GM11168 (cell line): ENCODE measurements around the gene PSMA5.

ENCODE experiments used
- in situ Hi-C: fragments of 300-500 bp; cut with MboI; formaldehyde crosslinking; loops from one replicate; pipeline ENCODE4 v1.12.0; 2022; ENCODE audit warnings: low sequenced_read_pairs; ENCODE audit not compliant: unreplicated experiment

Gene PSMA5

GRCh38 chr1:109373126-109373525, 53.1 kb downstream of the PSMA5 start:
- in situ Hi-C loops = no loop called here

- in situ Hi-C loops = no loop called here
These were observed 54.0 kb downstream of the PSMA5 start for GRCh38 chr1:109372281-109372680.

GRCh38 chr1:109371341-109371739, 54.9 kb downstream of the PSMA5 start:
- in situ Hi-C loops = no loop called here

- in situ Hi-C loops = no loop called here
These were observed 55.4 kb downstream of the PSMA5 start for GRCh38 chr1:109370712-109371340.

GRCh38 chr1:109369167-109369746, 57.0 kb downstream of the PSMA5 start:
- in situ Hi-C loops = no loop called here

GRCh38 chr1:109368464-109368863, 57.8 kb downstream of the PSMA5 start:
- in situ Hi-C loops = no loop called here

- in situ Hi-C loops = no loop called here
These were observed 58.6 kb downstream of the PSMA5 start for GRCh38 chr1:109367626-109368025.

GRCh38 chr1:109365642-109366204, 60.5 kb downstream of the PSMA5 start:
- in situ Hi-C loops = no loop called here

GRCh38 chr1:109361649-109362048, 64.6 kb downstream of the PSMA5 start:
- in situ Hi-C loops = no loop called here

- in situ Hi-C loops = no loop called here
These were observed 65.2 kb downstream of the PSMA5 start for GRCh38 chr1:109361069-109361468.

GRCh38 chr1:109357616-109358015, 68.6 kb downstream of the PSMA5 start:
- in situ Hi-C loops = no loop called here

GRCh38 chr1:109356915-109357314, 69.3 kb downstream of the PSMA5 start:
- in situ Hi-C loops = no loop called here

GRCh38 chr1:109356505-109356904, 69.7 kb downstream of the PSMA5 start:
- in situ Hi-C loops = no loop called here

- in situ Hi-C loops = no loop called here
These were observed 71.3 kb downstream of the PSMA5 start for GRCh38 chr1:109354929-109355328.

GRCh38 chr1:109351457-109351856, 74.8 kb downstream of the PSMA5 start:
- in situ Hi-C loops = no loop called here

GRCh38 chr1:109350655-109351054, 75.6 kb downstream of the PSMA5 start:
- in situ Hi-C loops = no loop called here

- in situ Hi-C loops = no loop called here
These were observed 76.1 kb downstream of the PSMA5 start for GRCh38 chr1:109350182-109350581.
